Thyroid gland (tissue), 4 donors: ENCODE results near the gene C2CD2.

Source experiments
- CTCF ChIP-seq, 6 experiments: fragments of 200-600 bp in 3 of 6; fragments of 450-650 bp in 3 of 6; sonication (generic) in 3 of 6; IDR thresholded peaks; one replicate each; pipeline ENCODE4 v1.5.1; 2016 to 2019; ENCODE audit warnings: antibody characterized with exemption in 6 of 6, mild to moderate bottlenecking in 2 of 6, inconsistent platforms in 1 of 6, moderate library complexity in 1 of 6
- POLR2A ChIP-seq, 2 donors: fragments of 450-650 bp; IDR thresholded peaks; one replicate each; pipeline ENCODE4 v1.6.1; 2017; ENCODE audit warnings: antibody characterized with exemption in 2 of 2, mild to moderate bottlenecking in 2 of 2, moderate library complexity in 1 of 2

GRCh38 chr21:41873426-41873825, 80.4 kb downstream of the C2CD2 start:
- no peak for TF ChIP-seq CTCF (IDR thresholded peaks at IDR 0.05)
- TF ChIP-seq POLR2A (IDR thresholded peaks at IDR 0.05): no peak
